Effector memory CD8-positive, alpha-beta T cell (primary cell): Measurements from ENCODE around the gene TMEM229B.

Experiments
- ATAC-seq: fragments of 150-1000 bp; cut with Tn5 transposase; replicated peaks from 2 replicates; pipeline ENCODE4 v1.10.0; 2021; ENCODE audit warnings: mild to moderate bottlenecking, moderate library complexity
- DNase-seq, 3 experiments: peaks; one replicate each; pipeline ENCODE4 v3.0.0; 2021
- H3K27ac Mint-ChIP-seq, 2 donors: one replicate each; pipeline ENCODE4 v1.8.0; 2022; ENCODE audit warnings: mild to moderate bottlenecking in 2 of 2, mixed read lengths in 2 of 2, moderate library complexity in 2 of 2
- H3K27me3 Mint-ChIP-seq, 2 donors: one replicate each; pipeline ENCODE4 v1.8.0; 2022; ENCODE audit warnings: mixed read lengths in 2 of 2
- H3K36me3 Mint-ChIP-seq: one replicate; pipeline ENCODE4 v1.8.0; 2022; ENCODE audit warnings: mild to moderate bottlenecking, moderate library complexity, mixed read lengths; ENCODE audit not compliant: insufficient read depth
- H3K4me1 Mint-ChIP-seq, 2 donors: one replicate each; pipeline ENCODE4 v1.8.0; 2022; ENCODE audit warnings: low read depth in 2 of 2, mixed read lengths in 2 of 2
- H3K4me3 Mint-ChIP-seq, 2 donors: one replicate each; pipeline ENCODE4 v1.8.0; 2022; ENCODE audit warnings: mild to moderate bottlenecking in 2 of 2, mixed read lengths in 2 of 2, moderate library complexity in 2 of 2
- H3K9me3 Mint-ChIP-seq, 2 donors: one replicate each; pipeline ENCODE4 v1.8.0; 2022; ENCODE audit warnings: mixed read lengths in 2 of 2

The TMEM229B gene

DNA sequence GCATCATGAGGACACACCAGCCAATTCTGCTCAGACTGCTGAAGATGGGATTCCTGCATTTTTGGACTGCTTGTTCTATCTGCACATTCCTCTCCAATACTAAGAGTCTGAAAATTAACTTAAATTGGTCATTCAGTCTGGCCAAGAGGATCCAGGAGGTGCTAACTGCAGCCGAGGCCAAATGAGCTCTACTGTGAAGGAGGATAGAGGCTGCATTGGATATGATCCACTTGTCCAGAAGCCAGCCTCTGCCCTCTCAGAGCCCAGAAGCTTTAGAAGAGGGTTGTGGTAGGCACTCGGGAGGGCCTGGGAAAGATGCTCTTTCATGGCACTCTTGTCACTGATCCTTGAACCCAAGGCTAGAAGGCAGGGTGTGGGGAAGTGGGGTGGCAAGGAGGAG lies 39.4 kb downstream of the TMEM229B start:
- peaks cover 0 to 59% of the 10 kb centered on the region in 2 donors for H3K27me3 Mint-ChIP-seq
- no peak overlapping the region for H3K4me3 Mint-ChIP-seq
- ATAC-seq (no peak), DNase-seq (no peak)
- no peaks in the 10 kb centered on the region for H3K36me3 Mint-ChIP-seq
- no peaks in the 10 kb centered on the region for H3K4me1 Mint-ChIP-seq
- H3K9me3 Mint-ChIP-seq, result no peaks in the 10 kb centered on the region
- no peak overlapping the region for H3K27ac Mint-ChIP-seq

DNA sequence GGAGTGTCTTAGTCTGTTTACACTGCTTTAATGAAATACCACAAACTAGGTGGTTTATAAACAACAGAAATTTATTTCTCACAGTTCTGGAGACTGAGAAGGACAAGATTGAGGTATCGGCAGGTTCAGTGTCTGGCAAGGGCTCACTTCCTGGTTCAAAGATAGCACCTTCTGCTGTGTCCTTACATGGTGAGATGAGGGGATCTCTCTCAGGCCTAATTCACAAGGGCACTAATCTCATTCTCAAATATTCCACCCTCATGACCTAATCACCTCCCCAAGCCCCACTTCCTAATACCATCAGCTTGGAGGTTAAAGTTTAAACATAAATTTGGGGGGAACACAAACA lies 41.5 kb downstream of the TMEM229B start:
- Mint-ChIP-seq H3K4me1 (no peaks in the 10 kb centered on the region), H3K27ac (no peak overlapping the region), H3K9me3 (no peaks in the 10 kb centered on the region), H3K36me3 (no peaks in the 10 kb centered on the region), H3K4me3 (no peak overlapping the region), H3K27me3 (peaks cover 12 to 63% of the 10 kb centered on the region in 2 donors)
- no peak for DNase-seq
- ATAC-seq, result no peak

DNA sequence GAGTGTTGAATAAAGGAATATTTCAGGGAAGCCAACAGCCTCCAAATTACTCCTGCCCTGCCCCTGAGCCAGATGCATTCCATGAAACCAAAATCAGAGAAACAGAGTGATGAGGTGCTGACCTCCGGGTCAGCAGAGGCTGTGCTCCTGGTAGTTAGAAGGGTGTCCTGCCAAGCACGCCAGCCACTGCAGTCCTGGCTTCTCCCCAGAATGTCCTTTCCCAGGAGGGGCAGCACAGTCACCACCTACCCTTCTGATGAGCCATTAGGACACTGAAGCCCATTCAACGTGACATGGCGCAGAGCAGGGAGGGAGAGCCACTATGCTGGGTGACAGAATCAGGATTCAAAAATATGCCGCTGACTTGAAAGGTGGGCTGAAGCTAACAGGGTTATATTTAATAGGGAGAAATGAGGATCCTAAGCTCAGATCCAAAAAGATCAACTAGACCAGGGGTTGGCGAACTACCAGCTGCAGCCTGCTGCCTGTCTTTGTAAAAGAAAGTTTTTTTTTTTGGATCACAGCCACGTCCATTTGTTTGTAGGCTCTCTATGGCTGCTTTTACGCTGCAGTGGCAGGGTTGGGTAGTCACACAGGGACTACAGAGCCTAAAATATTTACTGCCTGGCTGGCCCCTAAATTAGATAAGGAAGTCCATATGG lies 42.0 kb downstream of the TMEM229B start:
- no peak for DNase-seq
- H3K27me3 Mint-ChIP-seq, result peaks cover 12 to 58% of the 10 kb centered on the region in 2 donors
- H3K36me3 Mint-ChIP-seq, result no peaks in the 10 kb centered on the region
- no peaks in the 10 kb centered on the region for H3K4me1 Mint-ChIP-seq
- no peak overlapping the region for H3K27ac Mint-ChIP-seq
- no peaks in the 10 kb centered on the region for H3K9me3 Mint-ChIP-seq
- ATAC-seq, result no peak
- no peak overlapping the region for H3K4me3 Mint-ChIP-seq

DNA sequence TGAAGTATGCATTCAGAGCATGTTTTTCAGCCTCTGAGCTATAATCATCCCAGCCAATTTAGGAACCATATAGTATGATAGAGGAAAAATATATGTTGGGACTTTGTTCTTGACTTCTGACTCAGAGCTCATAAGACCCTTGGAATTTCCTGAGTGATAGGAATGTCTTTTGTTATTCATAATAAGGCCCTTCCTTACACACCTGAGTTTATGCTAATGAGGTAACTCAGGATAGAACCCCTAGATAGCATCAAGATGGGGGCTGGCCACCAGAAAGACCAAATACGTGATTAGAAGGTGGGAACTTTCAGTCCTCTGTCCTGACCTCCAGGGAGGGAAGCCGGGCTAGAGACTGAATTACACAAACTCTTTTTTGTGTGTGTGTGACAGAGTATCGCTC lies 44.1 kb downstream of the TMEM229B start:
- Mint-ChIP-seq H3K36me3 (no peaks in the 10 kb centered on the region), H3K9me3 (no peaks in the 10 kb centered on the region), H3K27me3 (peaks cover 12 to 42% of the 10 kb centered on the region in 2 donors), H3K27ac (no peak overlapping the region), H3K4me3 (no peak overlapping the region), H3K4me1 (no peaks in the 10 kb centered on the region)
- DNase-seq (no peak), ATAC-seq (no peak)

DNA sequence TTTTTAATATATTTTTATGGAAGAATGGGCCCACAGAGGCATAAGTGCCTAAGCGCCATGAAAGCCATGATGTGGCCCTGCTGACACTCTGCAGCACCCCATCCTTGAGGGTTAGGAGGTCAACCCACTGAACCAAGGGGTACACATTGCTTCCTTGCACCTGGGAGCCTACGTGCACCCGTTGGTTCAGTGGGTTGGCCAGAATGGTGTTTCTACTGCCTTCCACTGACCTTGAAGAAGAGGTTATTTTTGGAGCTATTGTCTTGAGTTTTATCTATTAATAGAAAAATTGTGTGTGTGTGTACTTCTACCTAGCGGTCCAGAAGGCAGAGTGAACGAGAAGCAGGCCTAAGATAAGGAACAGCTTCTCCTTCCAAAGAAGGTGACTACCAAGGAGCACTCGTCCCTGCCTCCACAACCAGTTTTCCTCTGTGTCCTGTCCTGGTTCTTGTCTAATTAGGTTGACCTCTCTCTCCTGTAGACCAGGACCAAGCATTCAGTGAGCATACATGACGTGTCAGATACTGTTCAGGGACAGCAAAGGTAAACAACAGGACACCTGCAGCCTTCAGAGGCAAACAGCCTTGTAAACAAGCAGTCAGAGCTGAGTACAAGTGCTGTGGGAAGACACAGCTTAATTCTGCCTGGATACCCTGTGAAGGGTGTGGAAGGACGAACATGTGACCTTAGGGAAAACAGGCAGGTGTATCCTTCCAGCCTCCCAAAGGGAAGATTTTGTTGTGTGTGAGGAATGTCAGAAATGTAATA lies 46.2 kb downstream of the TMEM229B start:
- Mint-ChIP-seq H3K27ac (no peak overlapping the region), H3K9me3 (no peaks in the 10 kb centered on the region), H3K36me3 (no peaks in the 10 kb centered on the region), H3K27me3 (peaks cover 12 to 50% of the 10 kb centered on the region in 2 donors), H3K4me3 (no peak overlapping the region), H3K4me1 (no peaks in the 10 kb centered on the region)
- ATAC-seq (no peak), DNase-seq (no peak)

DNA sequence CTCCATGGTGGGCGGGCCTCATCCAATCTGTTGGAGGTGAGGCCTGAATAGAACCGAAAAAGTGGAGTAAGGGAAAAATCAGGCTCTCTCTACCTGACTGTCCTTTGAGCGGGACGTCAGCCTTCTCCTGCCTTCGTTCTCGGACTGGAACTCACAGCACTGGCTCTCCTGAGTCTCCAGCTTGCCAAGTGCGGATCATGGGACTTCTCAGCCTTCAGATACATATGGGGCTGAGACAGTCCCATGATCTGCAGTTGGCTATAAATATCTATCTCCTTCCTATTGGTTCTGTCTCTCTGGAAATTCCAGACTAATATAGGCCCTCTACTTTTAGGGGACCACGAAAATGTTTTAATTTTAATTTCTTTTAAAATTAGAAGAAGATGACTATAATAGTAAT lies 46.8 kb downstream of the TMEM229B start:
- H3K9me3 Mint-ChIP-seq, result no peaks in the 10 kb centered on the region
- peaks cover 17 to 54% of the 10 kb centered on the region in 2 donors for H3K27me3 Mint-ChIP-seq
- ATAC-seq, result no peak
- H3K27ac Mint-ChIP-seq, result no peak overlapping the region
- H3K4me1 Mint-ChIP-seq, result no peaks in the 10 kb centered on the region
- no peak for DNase-seq
- no peaks in the 10 kb centered on the region for H3K36me3 Mint-ChIP-seq
- no peak overlapping the region for H3K4me3 Mint-ChIP-seq

DNA sequence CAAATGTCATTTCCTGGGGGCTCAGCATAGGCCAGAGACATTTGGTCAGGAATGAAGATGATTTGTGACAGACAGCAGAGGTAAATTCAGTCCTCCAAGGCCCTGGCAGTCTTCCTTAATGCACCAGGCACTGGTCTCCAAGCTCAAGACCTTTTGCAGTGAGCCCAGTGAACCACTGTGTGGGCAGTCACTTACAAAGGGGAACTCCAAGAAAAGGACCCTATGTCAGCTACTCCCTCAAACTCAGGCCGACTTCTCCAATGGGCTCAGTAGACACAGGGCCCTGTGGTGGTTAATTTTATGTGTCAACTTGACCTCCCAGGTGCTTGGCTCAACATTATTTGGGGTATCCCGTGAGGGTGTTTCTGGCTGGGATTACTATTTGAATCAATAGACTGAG lies 47.3 kb downstream of the TMEM229B start:
- Mint-ChIP-seq H3K36me3 (no peaks in the 10 kb centered on the region), H3K27me3 (peaks cover 17 to 50% of the 10 kb centered on the region in 2 donors)
- ATAC-seq, result no peak

DNA sequence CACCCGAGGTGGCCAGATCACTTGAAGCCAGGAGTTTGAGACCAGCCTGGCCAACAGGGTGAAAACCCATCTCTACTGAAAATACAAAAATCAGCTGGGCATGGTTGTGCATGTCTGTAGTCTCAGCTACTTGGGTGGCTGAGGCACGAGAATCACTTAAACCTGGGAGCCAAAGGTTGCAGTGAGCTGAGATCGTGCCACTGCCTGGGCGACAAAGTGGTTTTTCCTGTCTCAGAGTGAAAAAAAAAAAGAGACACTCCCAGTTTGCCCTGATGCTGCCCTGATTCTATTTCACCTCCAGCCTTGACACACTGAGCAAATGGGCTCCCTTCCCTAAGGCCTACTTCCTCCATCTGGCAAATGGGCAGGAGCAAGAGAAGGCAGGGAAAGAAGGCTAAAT lies 48.0 kb downstream of the TMEM229B start:
- Mint-ChIP-seq H3K36me3 (no peaks in the 10 kb centered on the region), H3K27me3 (peaks cover 17 to 42% of the 10 kb centered on the region in 2 donors), H3K9me3 (no peaks in the 10 kb centered on the region), H3K4me3 (no peak overlapping the region), H3K27ac (no peak overlapping the region), H3K4me1 (no peaks in the 10 kb centered on the region)
- ATAC-seq, result no peak
- DNase-seq, result no peak

More for the DNA sequence above, 47.3 kb downstream of the TMEM229B start:
- no peaks in the 10 kb centered on the region for H3K4me1 Mint-ChIP-seq
- H3K27ac Mint-ChIP-seq, result no peak overlapping the region
- no peaks in the 10 kb centered on the region for H3K9me3 Mint-ChIP-seq
- H3K4me3 Mint-ChIP-seq, result no peak overlapping the region
- no peak for DNase-seq

DNA sequence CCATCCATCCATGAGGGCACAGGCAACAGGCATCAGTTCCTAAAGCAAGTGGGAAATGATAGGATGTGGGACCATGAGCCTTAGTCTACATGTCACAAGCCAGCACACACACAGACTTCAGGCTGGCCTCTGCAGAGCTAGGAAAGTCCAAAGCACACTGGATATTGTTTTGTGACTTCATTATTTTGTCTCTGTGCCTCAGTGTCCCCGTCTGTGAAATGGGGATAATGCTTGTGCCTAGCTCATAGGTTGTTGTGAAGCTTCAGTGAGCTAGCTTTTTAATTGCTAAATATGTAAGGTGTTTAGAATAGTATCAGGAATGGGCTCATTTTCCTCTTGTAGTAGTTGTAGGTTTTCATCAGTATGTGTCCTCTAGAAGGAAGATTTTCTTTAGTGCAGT lies 49.6 kb downstream of the TMEM229B start:
- Mint-ChIP-seq H3K27ac (no peak overlapping the region), H3K36me3 (no peaks in the 10 kb centered on the region), H3K4me1 (no peaks in the 10 kb centered on the region), H3K27me3 (peaks cover 17 to 29% of the 10 kb centered on the region in 2 donors), H3K9me3 (no peaks in the 10 kb centered on the region), H3K4me3 (no peak overlapping the region)
- ATAC-seq (no peak), DNase-seq (no peak)

DNA sequence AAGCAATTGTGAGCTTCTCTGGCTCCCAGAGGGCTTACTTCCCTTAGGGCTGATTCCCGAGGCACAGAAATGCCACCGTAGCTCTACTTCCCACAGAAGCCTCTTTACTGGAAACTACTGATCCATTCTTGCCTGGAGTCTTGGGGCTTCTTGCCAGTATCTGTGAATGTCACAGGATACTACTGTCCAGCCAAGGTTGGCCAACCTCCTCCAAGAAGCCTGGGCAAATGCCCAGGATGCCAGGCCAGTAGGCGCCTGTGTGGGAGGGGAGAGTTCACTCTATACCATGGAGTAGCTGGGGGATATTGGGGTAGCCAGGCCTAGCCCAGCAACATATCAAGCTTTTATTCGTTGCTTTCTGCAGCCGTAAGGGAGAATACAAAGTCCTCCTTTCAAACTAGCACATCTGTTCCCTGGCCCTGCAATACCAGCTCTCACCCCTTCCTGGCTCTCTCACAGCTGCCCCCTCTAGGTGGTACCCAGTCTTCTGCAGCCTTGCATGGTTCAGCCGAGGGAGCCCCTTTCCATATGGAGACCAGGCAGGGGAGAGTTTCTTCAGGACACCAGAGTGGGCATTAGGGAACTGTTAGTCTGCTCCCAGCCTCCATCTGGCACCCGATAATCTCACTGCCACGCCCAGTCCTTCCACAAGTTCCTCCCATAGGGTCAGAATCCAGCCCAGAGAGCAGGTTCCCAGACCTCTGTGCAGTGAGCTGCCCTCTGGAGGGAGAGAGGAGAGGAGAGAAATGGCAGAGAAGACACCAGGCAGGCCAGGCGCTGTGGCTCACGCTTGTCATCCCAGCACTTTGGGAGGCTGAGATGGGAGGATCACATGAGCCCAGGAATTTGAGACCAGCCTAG lies 52.3 kb downstream of the TMEM229B start:
- Mint-ChIP-seq H3K36me3 (no peaks in the 10 kb centered on the region), H3K4me1 (no peaks in the 10 kb centered on the region), H3K27ac (no peak overlapping the region), H3K27me3 (peaks cover 11 to 14% of the 10 kb centered on the region in 2 donors), H3K4me3 (no peak overlapping the region), H3K9me3 (no peaks in the 10 kb centered on the region)
- ATAC-seq (no peak), DNase-seq (no peak)

DNA sequence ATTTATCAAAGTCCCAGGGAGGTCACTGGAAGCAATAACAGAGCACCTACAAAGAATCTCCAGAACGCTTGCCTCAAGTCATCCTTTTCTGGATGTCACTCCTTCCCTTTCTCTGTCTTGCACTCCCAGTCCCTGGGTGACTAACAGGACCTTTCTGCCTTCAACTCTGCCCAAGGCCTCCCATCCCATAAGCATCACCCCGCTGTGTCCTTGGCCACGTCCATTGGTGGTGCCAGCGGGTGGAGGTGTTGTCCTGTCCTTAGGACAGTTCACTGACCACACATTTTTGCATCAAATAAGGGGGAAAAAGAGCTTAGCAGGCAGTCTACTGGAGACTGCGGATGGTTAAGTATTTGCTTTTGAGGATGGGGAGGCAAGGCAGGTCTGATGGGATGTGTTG lies 52.9 kb downstream of the TMEM229B start:
- no peak for ATAC-seq
- Mint-ChIP-seq H3K27ac (no peak overlapping the region), H3K9me3 (no peaks in the 10 kb centered on the region)

DNA sequence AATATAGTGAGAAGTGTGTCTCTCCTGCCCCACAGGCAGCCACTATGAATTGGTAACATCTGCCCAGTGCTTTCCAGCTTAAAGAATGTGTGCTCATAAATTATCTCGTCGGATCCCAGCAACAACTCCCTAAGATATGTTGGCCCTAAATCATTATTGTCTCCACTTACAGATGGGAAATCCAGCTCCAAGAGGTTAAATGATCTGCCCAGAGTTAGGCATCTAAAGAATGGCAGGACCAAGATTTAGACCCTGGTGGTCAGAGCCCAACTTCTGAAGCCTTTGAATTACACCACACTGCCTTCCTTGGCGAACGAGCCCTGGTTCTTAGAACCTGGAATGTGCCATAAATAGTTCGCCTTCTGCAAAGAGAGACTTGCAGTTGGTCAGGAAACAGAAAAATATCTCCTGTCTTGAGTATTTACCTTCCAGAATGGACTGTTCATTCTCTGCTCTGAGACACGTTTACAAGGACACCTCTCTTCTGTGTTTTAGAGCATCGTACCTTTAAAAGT lies 56.4 kb downstream of the TMEM229B start:
- ATAC-seq (no peak), DNase-seq (no peak)
- Mint-ChIP-seq H3K27me3 (peaks cover 9 to 24% of the 10 kb centered on the region in 2 donors), H3K4me1 (no peaks in the 10 kb centered on the region), H3K4me3 (no peak overlapping the region), H3K27ac (no peak overlapping the region), H3K36me3 (no peaks in the 10 kb centered on the region), H3K9me3 (no peaks in the 10 kb centered on the region)

More for the DNA sequence above, 52.9 kb downstream of the TMEM229B start:
- Mint-ChIP-seq H3K4me3 (no peak overlapping the region), H3K4me1 (no peaks in the 10 kb centered on the region), H3K36me3 (no peaks in the 10 kb centered on the region), H3K27me3 (peaks cover 11 to 16% of the 10 kb centered on the region in 2 donors)
- DNase-seq, result no peak

DNA sequence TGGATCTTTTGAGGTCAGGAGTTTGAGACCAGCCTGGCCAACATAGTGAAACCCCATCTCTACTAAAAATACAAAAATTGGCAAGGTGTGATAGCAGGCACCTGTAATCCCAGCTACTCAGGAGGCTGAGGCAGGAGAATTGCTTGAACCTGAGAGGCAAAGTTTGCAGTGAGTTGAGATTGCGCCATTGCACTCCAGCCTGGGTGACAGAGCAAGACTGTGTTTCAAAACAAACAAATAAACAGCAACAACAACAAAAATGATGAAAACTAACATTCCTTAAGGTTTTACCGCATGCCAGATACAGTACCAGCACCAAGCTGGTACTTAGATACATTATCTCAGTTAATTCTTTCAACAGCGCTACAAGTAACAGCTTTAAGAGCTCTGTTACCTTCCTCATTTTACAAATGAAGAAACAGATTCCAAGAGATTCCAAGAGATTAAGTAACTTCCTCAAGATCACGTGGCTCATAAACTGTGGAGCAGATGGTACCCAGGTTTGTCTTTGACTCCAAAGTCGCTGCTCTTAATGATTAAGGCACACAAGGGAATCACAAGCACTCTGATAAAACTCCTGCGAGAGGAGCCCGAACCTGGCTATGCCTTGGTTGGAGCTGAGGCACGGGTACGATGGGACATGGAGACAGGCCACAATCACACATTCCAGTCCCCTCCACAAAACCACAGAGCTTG lies 58.9 kb downstream of the TMEM229B start:
- H3K27ac Mint-ChIP-seq, result no peak overlapping the region
- H3K4me3 Mint-ChIP-seq, result no peak overlapping the region
- peaks cover 16 to 41% of the 10 kb centered on the region in 2 donors for H3K27me3 Mint-ChIP-seq
- ATAC-seq, result no peak
- no peaks in the 10 kb centered on the region for H3K36me3 Mint-ChIP-seq
- DNase-seq, result no peak
- no peaks in the 10 kb centered on the region for H3K9me3 Mint-ChIP-seq
- H3K4me1 Mint-ChIP-seq, result no peaks in the 10 kb centered on the region
